Glomerular endothelial cell (primary cell): Measurements from ENCODE around the gene ZNF679. TPM values are rescaled to one million over a fixed set of nuclear protein-coding genes. Genes with fewer than 3 reads are reported as not detected.
"Not testable (repeated sequence)": the region's sequence is repeated elsewhere in the genome, so short reads cannot be mapped to it uniquely, and the experiment has no call there.

Experiments used
- DNase-seq: peaks from one replicate; pipeline ENCODE4 v3.0.0-alpha.2; 2011; ENCODE audit warnings: low read depth, low spot score; ENCODE audit errors: extremely low read depth
- total RNA-seq: library from RNA; depleted of rRNA; stranded (reverse); fragments of >200 nt; gene quantifications from 2 replicates; pipeline ENCODE4 v1.2.3, GENCODE V29; 2015

The ZNF679 gene
- total RNA-seq: not detected in 2 replicates

DNA sequence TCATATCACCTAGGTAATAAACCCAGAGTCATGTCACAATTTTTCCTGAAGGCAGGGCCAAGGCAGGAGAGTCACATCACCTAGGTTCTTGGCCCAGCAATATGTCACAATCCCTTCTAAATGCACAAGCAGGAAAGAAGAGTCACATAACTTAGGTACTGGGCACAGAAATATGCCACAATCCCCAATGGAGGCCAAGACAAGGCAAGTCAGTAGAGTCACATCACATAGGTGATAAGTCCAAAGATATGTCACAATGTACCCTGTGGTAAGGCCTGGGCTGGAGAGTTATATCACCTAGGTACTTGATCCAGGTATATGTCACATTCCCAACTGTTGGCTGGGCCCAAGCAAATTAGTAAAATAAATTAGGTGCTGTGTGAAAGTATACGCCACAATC is at the start of gene ZNF679:
TSS of gene ZNF679 (plus strand) at position 301 of the 400 bp plus-strand sequence. CDS start 20,644 bp downstream, outside the sequence.
- DNase-seq: not testable (repeated sequence)

DNA sequence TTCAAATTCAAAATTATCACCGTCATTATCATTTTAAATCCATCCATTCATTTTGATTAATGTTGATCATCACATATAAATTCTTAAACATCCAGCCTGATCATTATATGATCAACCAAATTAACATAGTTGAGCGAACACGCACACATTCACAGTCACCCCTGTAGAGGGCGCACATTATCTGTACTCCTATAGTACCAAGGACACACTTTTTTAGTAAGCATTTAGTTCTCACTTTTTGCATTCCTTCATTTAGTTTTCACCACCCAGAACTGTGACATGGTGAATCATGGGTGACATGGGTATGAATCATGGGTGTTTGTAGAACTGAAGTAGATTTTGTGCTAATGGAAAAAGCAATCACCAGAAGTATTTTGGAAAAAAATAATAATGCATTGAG is 47.3 kb upstream of the ZNF679 start:
- no peak for DNase-seq

GRCh38 chr7:64181586-64181985 is 46.7 kb upstream of the ZNF679 start:
- DNase-seq: no peak

DNA sequence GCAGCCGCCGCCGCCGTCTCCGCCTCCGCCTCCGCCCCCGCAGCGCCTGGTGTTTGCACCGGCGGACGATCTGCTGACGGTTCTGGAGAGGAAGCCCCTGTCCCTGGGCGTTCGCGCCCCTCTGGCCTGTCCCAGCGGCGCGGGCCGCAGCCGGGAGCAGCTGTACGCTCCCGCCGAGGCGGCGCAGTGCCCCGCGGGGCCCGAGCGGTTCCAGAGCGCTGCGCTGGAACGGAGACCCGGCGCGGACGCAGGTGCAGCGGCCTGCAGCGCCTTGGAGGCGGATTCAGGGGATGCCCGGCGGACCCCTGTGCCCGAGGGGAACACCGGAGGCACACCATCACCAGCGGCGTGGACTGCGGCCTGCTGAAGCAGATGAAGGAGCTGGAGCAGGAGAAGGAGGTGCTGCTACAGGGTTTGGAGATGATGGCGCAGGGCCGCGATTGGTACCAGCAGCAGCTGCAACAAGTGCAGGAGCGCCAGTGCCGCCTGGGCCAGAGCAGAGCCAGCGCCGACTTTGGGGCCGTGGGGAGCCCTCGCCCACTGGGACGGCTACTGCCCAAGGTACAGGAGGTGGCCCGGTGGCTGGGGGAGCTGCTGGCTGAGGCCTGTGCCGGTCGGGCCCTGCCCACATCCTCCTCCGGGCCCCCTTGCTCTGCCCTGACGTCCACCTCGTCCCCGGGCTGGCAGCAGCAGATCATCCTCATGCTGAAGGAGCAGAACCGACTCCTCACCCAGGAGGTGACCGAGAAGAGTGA is 46.1 kb upstream of the ZNF679 start:
- no peak for DNase-seq

- no peak for DNase-seq
These were observed 45.0 kb upstream of the ZNF679 start for GRCh38 chr7:64183126-64183742.

GRCh38 chr7:64183827-64184372 is 44.4 kb upstream of the ZNF679 start:
- no peak for DNase-seq

DNA sequence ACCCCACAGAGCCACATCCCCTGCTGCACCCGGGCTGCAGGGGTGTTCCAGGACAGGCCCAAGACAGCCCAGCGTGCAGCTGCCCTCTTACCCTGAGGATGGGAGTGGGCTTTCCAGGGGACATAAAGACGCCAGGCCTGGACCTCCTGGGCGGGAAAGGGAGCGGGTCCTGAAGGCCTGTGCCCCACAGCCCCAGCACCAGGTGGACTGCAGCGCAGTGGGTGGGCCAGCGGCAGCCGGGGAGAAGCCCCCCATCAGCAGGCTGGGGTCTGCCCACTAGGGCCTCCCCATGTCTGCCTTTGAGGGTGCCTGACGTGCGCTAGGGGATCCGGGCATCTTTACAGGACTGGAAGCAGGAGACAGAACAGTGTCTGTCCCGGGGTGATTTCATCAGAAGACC is 43.9 kb upstream of the ZNF679 start:
- DNase-seq: no peak

DNA sequence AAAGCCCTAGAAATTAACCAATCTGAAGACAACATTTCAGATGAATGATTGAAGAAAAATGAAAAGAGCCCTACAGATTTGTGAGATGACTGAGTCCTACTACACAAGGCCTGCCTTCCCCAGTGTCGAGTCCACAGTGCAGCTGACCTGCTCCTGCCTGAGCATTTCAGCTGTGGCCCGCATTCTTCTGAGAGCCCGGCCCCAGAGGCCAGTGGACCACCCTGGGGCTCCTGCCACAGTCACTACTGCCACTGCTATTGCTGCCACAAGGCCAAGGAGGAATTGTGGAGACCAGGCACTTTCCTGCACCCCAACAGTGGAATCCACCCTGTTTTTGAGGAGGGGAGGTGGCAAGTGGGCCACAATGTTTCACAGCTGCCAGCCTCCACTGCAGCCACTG is 40.9 kb upstream of the ZNF679 start:
- DNase-seq: no peak

DNA sequence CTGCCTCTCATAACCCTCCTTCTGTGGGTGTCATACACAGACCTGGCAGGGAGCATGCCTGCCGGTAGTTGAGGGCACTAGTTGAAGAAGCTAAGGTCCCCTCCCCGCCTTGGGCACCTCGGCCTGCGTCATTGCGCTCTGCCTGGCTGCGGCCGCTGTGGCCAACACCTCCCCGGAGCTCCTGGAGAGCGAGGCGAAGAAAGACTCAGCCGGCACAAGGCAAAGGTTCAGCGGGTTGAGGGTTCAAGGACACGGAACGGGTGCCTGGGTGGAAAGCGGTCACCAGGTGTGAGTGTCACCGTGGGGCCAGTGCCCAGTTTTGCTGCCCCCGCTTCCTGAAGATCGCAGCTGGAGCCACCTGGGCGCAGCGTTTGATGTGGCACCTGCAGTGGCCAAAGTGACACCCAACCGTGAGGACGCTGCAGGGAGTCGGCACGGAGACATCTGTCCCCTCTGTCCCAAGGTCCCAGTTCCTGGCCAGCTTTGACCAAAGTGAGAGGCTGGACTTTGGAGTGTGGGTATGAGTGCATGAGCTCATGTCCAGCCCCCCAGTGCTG is 36.0 kb upstream of the ZNF679 start:
- no peak for DNase-seq

DNA sequence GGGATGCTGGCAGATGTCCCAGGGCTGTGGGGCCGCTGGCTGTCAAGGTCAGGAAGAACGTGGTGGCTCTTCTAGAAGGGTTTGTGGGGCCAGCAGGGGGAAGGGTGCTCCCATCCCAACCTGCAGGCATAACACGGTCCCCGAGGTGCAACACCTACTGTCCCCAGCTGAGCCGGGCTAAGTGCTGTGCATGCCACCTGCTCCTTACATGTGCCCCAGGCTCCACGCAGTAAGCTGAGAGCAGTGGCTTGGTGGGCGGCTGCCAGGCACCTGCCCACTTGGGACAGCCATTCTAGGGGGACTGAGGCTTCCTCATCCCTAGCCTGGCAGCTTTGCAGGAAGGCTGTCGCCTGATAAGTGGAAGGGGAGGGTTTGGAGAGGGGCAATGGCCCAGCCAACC is 35.5 kb upstream of the ZNF679 start:
- no peak for DNase-seq

GRCh38 chr7:64206903-64207302 is 21.4 kb upstream of the ZNF679 start, which contains the start of gene ZNF735:
Gene ZNF735, plus strand, starts transcription at chr7:64207203. Its CDS starts 0 bp downstream, at chr7:64207203.
- DNase-seq: no peak

GRCh38 chr7:64219710-64220298 is 8.5 kb upstream of the ZNF679 start:
- not testable (repeated sequence) for DNase-seq

DNA sequence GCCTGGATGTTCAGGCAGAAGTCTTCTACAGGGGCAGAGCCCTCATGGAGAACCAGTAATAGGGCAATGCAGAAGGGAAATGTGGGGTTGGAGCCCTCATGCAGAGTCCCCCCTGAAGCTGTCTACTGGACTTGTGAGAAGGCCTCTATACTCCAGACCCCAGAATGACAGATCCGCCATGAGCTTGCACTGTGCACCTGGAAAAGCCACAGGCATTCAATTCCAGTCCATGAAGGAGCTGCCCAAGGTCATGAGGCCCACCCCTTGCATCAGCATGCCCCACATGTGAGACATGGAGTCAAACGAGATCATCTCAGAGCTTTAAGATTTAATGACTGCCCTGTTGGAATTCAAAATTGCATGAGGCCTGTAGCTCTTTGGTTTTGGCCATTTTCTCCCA is 4.9 kb upstream of the ZNF679 start:
- DNase-seq: no peak

GRCh38 chr7:64266341-64266919 is 38.2 kb downstream of the ZNF679 start:
- no peak for DNase-seq

DNA sequence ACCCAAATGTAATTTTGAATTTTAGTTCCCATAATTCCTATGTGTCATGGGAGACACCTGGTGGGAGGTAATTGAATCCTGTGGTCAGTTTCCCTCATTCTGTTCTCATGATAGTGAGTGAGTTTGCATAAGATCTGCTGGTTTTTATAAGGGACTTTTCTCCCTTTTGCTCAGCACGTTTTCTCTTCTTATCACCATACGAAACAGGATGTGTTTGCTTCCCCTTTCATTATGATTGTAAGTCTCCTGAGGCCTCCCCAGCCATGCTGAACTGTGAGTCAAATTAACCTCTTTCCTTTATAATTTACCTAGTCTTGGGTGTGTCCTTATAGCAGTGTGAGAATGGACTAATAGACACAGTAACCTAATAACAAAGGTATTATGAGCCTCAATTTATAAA is 49.4 kb downstream of the ZNF679 start:
- no peak for DNase-seq

DNA sequence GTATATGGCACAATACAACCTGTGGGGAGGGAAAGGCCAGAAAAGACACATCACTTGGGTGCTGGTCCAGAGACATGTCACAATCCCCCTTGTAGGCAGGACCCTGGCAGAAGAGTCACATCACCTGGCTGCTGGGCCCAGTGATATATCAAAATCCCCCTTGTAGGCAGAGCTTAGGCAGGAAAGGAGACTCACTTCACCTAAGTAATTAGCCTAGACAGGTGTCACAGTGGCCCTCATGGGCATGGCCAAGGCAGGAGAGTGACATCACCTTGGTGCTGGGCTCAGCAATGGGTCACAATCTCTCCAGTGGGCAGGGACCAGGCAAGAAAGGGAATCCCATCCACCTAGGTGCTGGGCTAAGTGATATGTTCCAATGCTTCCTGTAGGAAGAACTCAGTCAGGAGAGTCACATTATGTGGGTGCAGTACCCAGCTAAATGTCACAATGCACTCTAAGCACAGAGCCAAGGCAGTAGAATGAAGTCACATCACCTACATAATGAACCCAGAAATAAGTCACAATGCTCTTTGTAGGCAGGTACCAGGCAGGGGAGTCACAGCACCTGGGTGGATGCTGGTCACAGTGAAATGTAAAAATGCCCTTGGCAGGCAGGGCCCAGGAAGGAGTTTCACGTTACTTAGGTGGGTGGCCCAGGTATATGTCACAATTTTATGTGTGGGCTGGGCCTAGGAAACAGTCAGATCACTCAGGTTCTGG is 66.6 kb downstream of the ZNF679 start:
- no peak for DNase-seq

DNA sequence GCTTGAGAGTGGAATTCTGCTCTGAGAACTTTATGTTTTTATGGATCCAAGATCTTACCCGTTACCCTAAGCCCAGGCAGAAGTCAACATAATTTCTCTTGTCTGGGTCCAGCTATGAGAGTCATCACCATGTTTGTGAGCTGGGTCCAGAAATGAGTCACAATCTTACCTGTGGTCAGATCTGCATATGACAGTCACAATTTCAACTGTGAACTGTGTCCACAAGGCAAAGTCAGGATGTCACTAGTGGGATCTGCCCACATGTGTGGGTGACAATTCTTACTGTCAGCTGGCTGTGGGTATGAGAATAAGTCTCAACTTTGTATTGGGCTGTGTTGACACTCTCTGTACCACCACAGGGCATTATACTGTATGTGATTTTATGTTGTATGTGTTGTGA is 69.1 kb downstream of the ZNF679 start:
- not testable (repeated sequence) for DNase-seq

- DNase-seq: no peak
These were observed 72.5 kb downstream of the ZNF679 start for GRCh38 chr7:64300641-64301405.

- DNase-seq: peak; percentile 3
These were observed 79.2 kb downstream of the ZNF679 start for GRCh38 chr7:64307254-64308015.
